ENCODE data around the gene ANKRD13A.
A peak's percentile ranks its signal among the peaks of the same experiment; 100 is the strongest.

The ANKRD13A gene

DNA sequence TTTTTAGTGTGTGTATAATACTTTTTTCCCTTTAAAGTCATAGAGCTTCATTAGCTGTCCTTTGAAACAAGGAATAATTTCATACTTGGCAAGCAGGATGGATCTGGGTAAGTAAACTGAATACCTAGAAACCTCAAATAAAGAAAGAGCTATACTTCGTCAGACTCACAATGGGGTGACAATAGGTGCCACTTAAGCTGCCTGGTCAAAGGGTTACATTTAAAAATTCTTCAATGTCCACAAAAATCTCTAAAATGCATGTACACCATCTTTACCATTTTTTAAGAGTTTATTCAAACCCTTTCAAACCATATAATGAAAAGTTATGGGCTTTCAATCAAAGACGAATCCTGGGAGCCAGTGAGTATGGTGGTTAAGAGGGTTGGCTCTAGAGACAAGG is 6.1 kb upstream of the ANKRD13A start:
- TF ChIP-seq POU2F2 (IDR thresholded peaks at IDR 0.05; ENCODE audit: low read depth, low read length): no peak
- no peak for TF ChIP-seq PAX5 (IDR thresholded peaks at IDR 0.05; ENCODE audit: insufficient read depth, low read length, severe bottlenecking)
- no peak for TF ChIP-seq POLR2A (IDR thresholded peaks at IDR 0.05; ENCODE audit: low read depth, low read length)
- no peak for TF ChIP-seq TAF1 (IDR thresholded peaks at IDR 0.05; ENCODE audit: low read depth, low read length)
- TF ChIP-seq POLR2AphosphoS5 (IDR thresholded peaks at IDR 0.05; ENCODE audit: low read depth, low read length): no peak
- no peak for TF ChIP-seq SPI1 (IDR thresholded peaks at IDR 0.05; ENCODE audit: low read depth, low read length)
- FAIRE-seq (no peak), DNase-seq (ENCODE audit: insufficient read length, low spot score) (no peak)

- TF ChIP-seq SPI1 (IDR thresholded peaks at IDR 0.05; ENCODE audit: low read depth, low read length) (peak; percentile 66), PAX5 (IDR thresholded peaks at IDR 0.05; ENCODE audit: insufficient read depth, low read length, severe bottlenecking) (no peak), POU2F2 (IDR thresholded peaks at IDR 0.05; ENCODE audit: low read depth, low read length) (no peak)
- no peak for DNase-seq (ENCODE audit: insufficient read length, low spot score)
- FAIRE-seq: peak; percentile 50
Measured at GRCh38 chr12:109994401-109995175, 4.6 kb upstream of the ANKRD13A start.

DNA sequence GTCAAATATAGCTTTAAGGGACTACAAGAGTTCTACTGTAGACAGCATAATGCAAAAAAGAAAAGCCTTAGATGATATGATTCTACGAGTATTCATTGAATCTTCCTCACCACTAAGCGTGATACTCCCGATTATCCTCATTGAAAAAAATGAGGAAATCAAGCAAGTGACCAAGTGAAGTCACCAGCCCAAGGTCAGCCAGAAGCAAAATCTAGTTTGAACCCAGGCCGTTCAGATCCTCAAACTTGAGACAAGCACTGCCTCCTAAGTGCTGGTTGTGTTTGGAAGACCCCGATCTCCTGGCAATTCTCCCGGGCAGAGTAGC is 3.9 kb upstream of the ANKRD13A start:
- TF ChIP-seq POU2F2 (IDR thresholded peaks at IDR 0.05; ENCODE audit: low read depth, low read length) (no peak), POLR2A (IDR thresholded peaks at IDR 0.05; ENCODE audit: low read depth, low read length) (no peak), POLR2AphosphoS5 (IDR thresholded peaks at IDR 0.05; ENCODE audit: low read depth, low read length) (no peak), TAF1 (IDR thresholded peaks at IDR 0.05; ENCODE audit: low read depth, low read length) (no peak), PAX5 (IDR thresholded peaks at IDR 0.05; ENCODE audit: insufficient read depth, low read length, severe bottlenecking) (no peak), SPI1 (IDR thresholded peaks at IDR 0.05; ENCODE audit: low read depth, low read length) (no peak)
- DNase-seq (ENCODE audit: insufficient read length, low spot score) (no peak), FAIRE-seq (no peak)

GRCh38 chr12:109995686-109996482 is 3.3 kb upstream of the ANKRD13A start, which contains the start of gene GIT2:
TSS of gene GIT2 (minus strand) at chr12:109996368. CDS start at chr12:109996224, 144 bp downstream.
- peak; percentile 52; the same call in 1 of the 2 replicates for TF ChIP-seq SPI1 (IDR thresholded peaks at IDR 0.05; ENCODE audit: low read depth, low read length)
- TF ChIP-seq PAX5 (IDR thresholded peaks at IDR 0.05; ENCODE audit: insufficient read depth, low read length, severe bottlenecking): no peak
- peak; percentile 65 for TF ChIP-seq TAF1 (IDR thresholded peaks at IDR 0.05; ENCODE audit: low read depth, low read length)
- TF ChIP-seq POLR2AphosphoS5 (IDR thresholded peaks at IDR 0.05; ENCODE audit: low read depth, low read length): peak; percentile 85
- no peak; the same call in 1 of the 2 replicates for TF ChIP-seq POU2F2 (IDR thresholded peaks at IDR 0.05; ENCODE audit: low read depth, low read length)
- TF ChIP-seq POLR2A (IDR thresholded peaks at IDR 0.05; ENCODE audit: low read depth, low read length): peak; percentile 83
- FAIRE-seq (peak; percentile 96), DNase-seq (ENCODE audit: insufficient read length, low spot score) (peak; percentile 89)

GRCh38 chr12:109996483-109996853 is 2.8 kb upstream of the ANKRD13A start:
- no peak for TF ChIP-seq POLR2A (IDR thresholded peaks at IDR 0.05; ENCODE audit: low read depth, low read length)
- TF ChIP-seq PAX5 (IDR thresholded peaks at IDR 0.05; ENCODE audit: insufficient read depth, low read length, severe bottlenecking): no peak
- TF ChIP-seq POU2F2 (IDR thresholded peaks at IDR 0.05; ENCODE audit: low read depth, low read length): no peak
- TF ChIP-seq SPI1 (IDR thresholded peaks at IDR 0.05; ENCODE audit: low read depth, low read length): no peak
- no peak for TF ChIP-seq TAF1 (IDR thresholded peaks at IDR 0.05; ENCODE audit: low read depth, low read length)
- no peak for TF ChIP-seq POLR2AphosphoS5 (IDR thresholded peaks at IDR 0.05; ENCODE audit: low read depth, low read length)
- no peak for FAIRE-seq
- DNase-seq (ENCODE audit: insufficient read length, low spot score): no peak

DNA sequence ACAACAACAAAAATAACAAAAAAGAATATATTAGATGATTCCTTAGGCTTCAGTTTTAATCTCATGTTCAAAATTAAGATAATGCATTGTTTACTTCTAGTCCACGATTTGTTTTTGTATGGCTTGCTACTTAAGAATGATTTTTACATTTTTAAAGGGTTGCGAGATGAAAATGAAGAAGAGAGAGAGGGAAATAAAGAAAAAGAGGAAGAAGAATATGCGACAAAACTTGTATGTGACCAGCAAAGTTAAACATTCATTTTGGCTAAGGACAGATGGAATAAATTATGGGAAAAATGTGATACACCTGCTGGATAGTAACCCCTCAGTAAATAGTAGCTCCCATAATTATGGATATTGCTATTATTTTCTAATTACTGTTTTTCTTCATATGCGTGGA is 1.8 kb upstream of the ANKRD13A start:
- FAIRE-seq: no peak
- TF ChIP-seq PAX5 (IDR thresholded peaks at IDR 0.05; ENCODE audit: insufficient read depth, low read length, severe bottlenecking) (no peak), POU2F2 (IDR thresholded peaks at IDR 0.05; ENCODE audit: low read depth, low read length) (no peak), POLR2AphosphoS5 (IDR thresholded peaks at IDR 0.05; ENCODE audit: low read depth, low read length) (no peak), TAF1 (IDR thresholded peaks at IDR 0.05; ENCODE audit: low read depth, low read length) (no peak), POLR2A (IDR thresholded peaks at IDR 0.05; ENCODE audit: low read depth, low read length) (no peak), SPI1 (IDR thresholded peaks at IDR 0.05; ENCODE audit: low read depth, low read length) (no peak)

GRCh38 chr12:109998241-109998903 is 858 bp upstream of the ANKRD13A start:
- DNase-seq (ENCODE audit: insufficient read length, low spot score) (no peak), FAIRE-seq (no peak)
- TF ChIP-seq POLR2AphosphoS5 (IDR thresholded peaks at IDR 0.05; ENCODE audit: low read depth, low read length) (no peak), PAX5 (IDR thresholded peaks at IDR 0.05; ENCODE audit: insufficient read depth, low read length, severe bottlenecking) (no peak), POLR2A (IDR thresholded peaks at IDR 0.05; ENCODE audit: low read depth, low read length) (no peak; the same call in 1 of the 2 replicates)

More for the DNA sequence above, 1.8 kb upstream of the ANKRD13A start:
- no peak for DNase-seq (ENCODE audit: insufficient read length, low spot score)

DNA sequence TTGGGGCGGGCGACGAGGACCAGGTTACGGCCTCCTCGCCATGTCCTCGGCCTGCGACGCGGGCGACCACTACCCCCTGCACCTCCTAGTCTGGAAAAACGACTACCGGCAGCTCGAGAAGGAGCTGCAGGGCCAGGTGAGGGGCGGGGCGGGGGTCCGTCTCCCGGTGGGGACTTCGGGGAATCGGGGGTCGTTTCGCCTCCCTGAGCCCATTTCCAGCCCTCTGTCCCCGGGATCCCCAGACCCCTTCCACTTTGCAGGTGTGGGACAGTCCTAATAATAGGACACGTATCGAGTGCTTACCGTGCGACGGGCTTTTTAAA is 380 bp downstream of the ANKRD13A start:
- DNase-seq (ENCODE audit: insufficient read length, low spot score) (no peak), FAIRE-seq (no peak)
- no peak for TF ChIP-seq PAX5 (IDR thresholded peaks at IDR 0.05; ENCODE audit: insufficient read depth, low read length, severe bottlenecking)
- no peak for TF ChIP-seq POU2F2 (IDR thresholded peaks at IDR 0.05; ENCODE audit: low read depth, low read length)
- TF ChIP-seq POLR2A (IDR thresholded peaks at IDR 0.05; ENCODE audit: low read depth, low read length): no peak
- no peak for TF ChIP-seq POLR2AphosphoS5 (IDR thresholded peaks at IDR 0.05; ENCODE audit: low read depth, low read length)
- TF ChIP-seq TAF1 (IDR thresholded peaks at IDR 0.05; ENCODE audit: low read depth, low read length): no peak
- no peak for TF ChIP-seq SPI1 (IDR thresholded peaks at IDR 0.05; ENCODE audit: low read depth, low read length)

DNA sequence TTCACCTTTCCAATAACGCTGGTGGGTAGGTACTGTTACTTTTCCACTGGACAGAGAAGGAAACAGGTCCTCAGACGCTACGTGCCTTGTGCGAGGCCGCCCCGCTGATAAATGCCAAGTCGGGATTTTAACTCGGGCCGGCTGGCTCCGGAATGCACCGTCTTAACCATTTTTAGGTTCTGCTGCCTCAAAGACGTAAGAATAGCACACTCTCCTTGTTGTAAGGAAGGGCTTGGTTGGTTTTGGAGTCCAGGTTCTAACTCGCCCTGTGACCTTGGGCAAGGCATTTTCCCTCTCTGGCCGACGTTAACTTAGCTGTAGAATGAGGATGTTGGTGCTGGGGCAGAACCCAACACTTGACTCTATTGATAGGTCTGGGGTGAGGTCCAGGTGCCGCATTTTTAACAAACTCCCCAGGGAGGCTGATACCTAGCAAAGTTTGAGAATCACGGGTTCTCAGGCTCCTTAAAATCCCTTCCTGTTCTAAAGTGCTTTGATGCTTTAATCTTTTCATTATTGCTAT is 814 bp downstream of the ANKRD13A start:
- TF ChIP-seq POLR2A (IDR thresholded peaks at IDR 0.05; ENCODE audit: low read depth, low read length) (no peak), POLR2AphosphoS5 (IDR thresholded peaks at IDR 0.05; ENCODE audit: low read depth, low read length) (no peak), TAF1 (IDR thresholded peaks at IDR 0.05; ENCODE audit: low read depth, low read length) (no peak)
- DNase-seq (ENCODE audit: insufficient read length, low spot score) (no peak), FAIRE-seq (no peak)
